Measurements from ENCODE around the gene TMEM115. TPM values are rescaled to one million over a fixed set of nuclear protein-coding genes. Genes with fewer than 3 reads are reported as not detected.

Gene TMEM115
- total RNA-seq, 3 donors from 2014 or later, result 41.4 to 51.6 (median 41.4) TPM

DNA sequence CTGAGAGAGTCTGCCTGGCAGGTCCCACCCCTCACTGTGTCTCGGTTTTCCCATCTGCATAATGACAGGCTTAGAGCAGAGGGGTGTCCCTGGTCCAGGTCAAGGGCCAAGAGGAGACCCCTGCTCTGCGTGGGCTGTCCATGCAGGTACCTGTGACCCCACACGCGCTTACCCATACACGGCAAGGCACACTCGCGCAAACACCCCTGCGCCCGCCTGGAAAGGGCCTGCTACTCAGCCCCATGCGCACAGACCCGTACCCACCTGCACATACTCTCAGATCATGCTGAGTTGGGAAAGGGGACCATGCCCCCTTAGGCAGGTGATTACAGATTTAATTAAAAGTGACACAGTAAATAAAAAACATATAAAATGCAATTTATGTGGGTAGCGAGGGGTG, 23.4 kb upstream of the TMEM115 start:
- no peaks in the 10 kb centered on the region for H3K9me3 ChIP-seq
- DNase-seq (no peak), ATAC-seq (no peak)
- no peaks in the 10 kb centered on the region for H3K36me3 ChIP-seq (ENCODE audit: low read depth)
- intact Hi-C loops (cut with DNase I, micrococcal nuclease), result no loop called here
- no peak for TF ChIP-seq CTCF (IDR thresholded peaks at IDR 0.05)
- no peaks in the 10 kb centered on the region for H3K4me1 ChIP-seq (ENCODE audit: low read depth)
- H3K4me3 ChIP-seq, result no peak overlapping the region

- intact Hi-C loops (cut with DNase I, micrococcal nuclease), result no loop called here
- H3K4me3 ChIP-seq, result no peak overlapping the region
- no peaks in the 10 kb centered on the region for H3K9me3 ChIP-seq
- ATAC-seq, result no peak
- no peak for DNase-seq
- TF ChIP-seq CTCF (IDR thresholded peaks at IDR 0.05), result no peak
- H3K36me3 ChIP-seq (ENCODE audit: low read depth), result no peaks in the 10 kb centered on the region
- H3K4me1 ChIP-seq (ENCODE audit: low read depth), result no peaks in the 10 kb centered on the region
These were observed 22.1 kb upstream of the TMEM115 start for GRCh38 chr3:50381383-50381782.

DNA sequence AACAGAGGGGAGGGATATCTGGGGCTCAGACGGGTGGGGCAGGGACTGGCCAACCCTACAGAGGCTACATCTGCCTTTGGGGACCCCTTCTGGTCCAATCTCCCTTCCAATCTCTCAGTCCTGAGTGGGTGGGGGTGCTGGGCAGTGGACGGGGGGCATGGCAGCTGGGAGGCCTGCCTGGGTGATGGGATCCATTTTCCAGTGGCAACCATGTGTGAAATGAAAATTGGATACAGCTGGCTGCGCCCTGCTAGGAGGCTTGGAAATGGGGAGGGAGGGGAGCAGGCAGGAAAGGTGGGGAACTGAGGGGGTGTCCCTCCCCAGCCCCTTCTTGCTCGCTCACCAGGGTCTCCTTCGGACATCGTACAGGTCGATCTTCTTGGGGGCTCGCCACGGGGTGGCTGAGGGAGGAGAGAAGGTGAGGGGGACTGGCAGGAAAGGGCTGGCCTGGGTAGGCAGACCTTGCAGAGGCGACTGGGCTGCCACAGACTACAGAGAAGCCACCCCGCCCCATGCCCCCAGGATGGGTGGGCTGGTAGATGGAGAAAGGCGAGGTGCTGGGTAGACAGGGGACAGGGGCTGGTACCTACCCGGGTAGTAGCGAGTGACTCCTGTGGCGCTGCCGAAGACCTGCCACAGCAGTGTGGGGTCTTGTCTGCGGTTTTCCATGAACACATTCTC, 21.2 kb upstream of the TMEM115 start:
- intact Hi-C loops (cut with DNase I, micrococcal nuclease), result no loop called here
- ATAC-seq (no peak), DNase-seq (no peak)
- no peak overlapping the region for H3K4me3 ChIP-seq
- H3K4me1 ChIP-seq (ENCODE audit: low read depth), result no peaks in the 10 kb centered on the region
- no peaks in the 10 kb centered on the region for H3K9me3 ChIP-seq
- H3K36me3 ChIP-seq (ENCODE audit: low read depth), result no peaks in the 10 kb centered on the region
- no peak for TF ChIP-seq CTCF (IDR thresholded peaks at IDR 0.05)

- DNase-seq (no peak), ATAC-seq (no peak)
- Histone ChIP-seq H3K9me3 (no peaks in the 10 kb centered on the region), H3K4me3 (no peak overlapping the region), H3K4me1 (ENCODE audit: low read depth) (no peaks in the 10 kb centered on the region), H3K36me3 (ENCODE audit: low read depth) (no peaks in the 10 kb centered on the region)
- TF ChIP-seq CTCF (IDR thresholded peaks at IDR 0.05), result no peak
- intact Hi-C loops (cut with DNase I, micrococcal nuclease), result no loop called here
These were observed 19.4 kb upstream of the TMEM115 start for GRCh38 chr3:50378757-50379156.

GRCh38 chr3:50378024-50378423, 18.7 kb upstream of the TMEM115 start:
- ATAC-seq, result no peak
- intact Hi-C loops (cut with DNase I, micrococcal nuclease), result no loop called here

More at GRCh38 chr3:50378024-50378423, 18.7 kb upstream of the TMEM115 start:
- Histone ChIP-seq H3K4me3 (no peak overlapping the region), H3K9me3 (no peaks in the 10 kb centered on the region), H3K36me3 (ENCODE audit: low read depth) (no peaks in the 10 kb centered on the region), H3K4me1 (ENCODE audit: low read depth) (no peaks in the 10 kb centered on the region)
- TF ChIP-seq CTCF (IDR thresholded peaks at IDR 0.05), result no peak
- DNase-seq, result no peak

Measured in mucosa of descending colon (tissue), 3 donors.